ENCODE results near the gene GATA3. TPM values are rescaled to one million over a fixed set of nuclear protein-coding genes. Genes with fewer than 3 reads are reported as not detected.

The GATA3 gene
- total RNA-seq, 1 experiment from 2014 or later: 5.9 TPM

DNA sequence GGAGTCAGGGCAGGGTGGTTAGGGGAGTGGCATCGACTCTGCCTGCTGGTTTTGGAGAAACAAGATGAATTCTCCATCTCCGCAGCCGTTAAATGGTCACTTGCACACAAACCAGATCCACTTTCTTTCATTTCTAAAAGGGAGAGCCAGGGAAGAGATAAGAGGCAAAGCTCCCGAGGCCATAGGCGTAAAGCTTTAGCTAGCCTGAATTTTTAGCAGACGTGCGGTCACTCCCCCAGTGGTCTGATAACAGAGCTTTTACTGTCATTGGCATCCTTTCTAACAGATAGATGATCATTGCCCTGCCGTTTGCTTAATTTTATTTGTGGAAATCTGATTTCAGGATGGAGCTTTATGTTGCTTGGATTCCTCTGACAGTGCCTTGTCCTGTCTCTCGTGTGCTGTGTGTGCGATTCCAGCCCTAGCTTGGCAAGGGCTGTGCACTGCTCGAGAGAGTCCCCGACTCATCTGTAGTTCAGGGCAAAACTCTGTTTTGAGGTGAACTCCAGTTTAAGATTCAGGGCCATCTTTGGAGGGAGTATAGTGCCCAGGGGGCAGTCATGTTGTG, 62.5 kb downstream of the GATA3 start:
- Histone ChIP-seq H3K27ac (ENCODE audit: low read length) (no peak overlapping the region), H3K27me3 (ENCODE audit: control insufficient read depth, insufficient read depth, low read length) (no peaks in the 10 kb centered on the region), H3K4me3 (ENCODE audit: low read depth in 2 of 2, low read length in 2 of 2) (no peak overlapping the region), H3K9me3 (ENCODE audit: control insufficient read depth, insufficient read depth, low read depth, low read length) (no peaks in the 10 kb centered on the region), H3K4me1 (ENCODE audit: control insufficient read depth, insufficient read depth, low read length) (no peaks in the 10 kb centered on the region), H3K36me3 (ENCODE audit: control insufficient read depth, insufficient read depth, low read length) (no peaks in the 10 kb centered on the region)
- TF ChIP-seq, protein P1, sequence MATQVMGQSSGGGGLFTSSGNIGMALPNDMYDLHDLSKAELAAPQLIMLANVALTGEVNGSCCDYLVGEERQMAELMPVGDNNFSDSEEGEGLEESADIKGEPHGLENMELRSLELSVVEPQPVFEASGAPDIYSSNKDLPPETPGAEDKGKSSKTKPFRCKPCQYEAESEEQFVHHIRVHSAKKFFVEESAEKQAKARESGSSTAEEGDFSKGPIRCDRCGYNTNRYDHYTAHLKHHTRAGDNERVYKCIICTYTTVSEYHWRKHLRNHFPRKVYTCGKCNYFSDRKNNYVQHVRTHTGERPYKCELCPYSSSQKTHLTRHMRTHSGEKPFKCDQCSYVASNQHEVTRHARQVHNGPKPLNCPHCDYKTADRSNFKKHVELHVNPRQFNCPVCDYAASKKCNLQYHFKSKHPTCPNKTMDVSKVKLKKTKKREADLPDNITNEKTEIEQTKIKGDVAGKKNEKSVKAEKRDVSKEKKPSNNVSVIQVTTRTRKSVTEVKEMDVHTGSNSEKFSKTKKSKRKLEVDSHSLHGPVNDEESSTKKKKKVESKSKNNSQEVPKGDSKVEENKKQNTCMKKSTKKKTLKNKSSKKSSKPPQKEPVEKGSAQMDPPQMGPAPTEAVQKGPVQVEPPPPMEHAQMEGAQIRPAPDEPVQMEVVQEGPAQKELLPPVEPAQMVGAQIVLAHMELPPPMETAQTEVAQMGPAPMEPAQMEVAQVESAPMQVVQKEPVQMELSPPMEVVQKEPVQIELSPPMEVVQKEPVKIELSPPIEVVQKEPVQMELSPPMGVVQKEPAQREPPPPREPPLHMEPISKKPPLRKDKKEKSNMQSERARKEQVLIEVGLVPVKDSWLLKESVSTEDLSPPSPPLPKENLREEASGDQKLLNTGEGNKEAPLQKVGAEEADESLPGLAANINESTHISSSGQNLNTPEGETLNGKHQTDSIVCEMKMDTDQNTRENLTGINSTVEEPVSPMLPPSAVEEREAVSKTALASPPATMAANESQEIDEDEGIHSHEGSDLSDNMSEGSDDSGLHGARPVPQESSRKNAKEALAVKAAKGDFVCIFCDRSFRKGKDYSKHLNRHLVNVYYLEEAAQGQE (IDR thresholded peaks at IDR 0.05; ENCODE audit: insufficient read depth in 1 of 2, low read depth in 2 of 2, low read length in 1 of 2): no peak
- TF ChIP-seq POLR2AphosphoS5 (IDR thresholded peaks at IDR 0.05; ENCODE audit: low read depth, low read length) (no peak), TCF7L2 (IDR thresholded peaks at IDR 0.05; ENCODE audit: low read depth, low read length) (no peak)
- DNase-seq (ENCODE audit: low read depth, low spot score): no peak
- intact Hi-C loops (cut with micrococcal nuclease; ENCODE audit: unreplicated experiment): no loop called here
- in situ Hi-C loops (cut with HindIII; ENCODE audit: low pct_unique_long_range_greater_than_20kb, low sequenced_read_pairs): no loop called here
- CTCF ChIA-PET: no interaction called here
- POLR2A ChIA-PET: no interaction called here
- no peak for ATAC-seq
- BruUV-seq (replicated peaks): no TSS peak

- intact Hi-C loops (cut with micrococcal nuclease; ENCODE audit: unreplicated experiment): no loop called here
- no peaks in the 10 kb centered on the region for H3K4me1 ChIP-seq (ENCODE audit: control insufficient read depth, insufficient read depth, low read length)
These were observed 66.9 kb downstream of the GATA3 start for GRCh38 chr10:8121201-8121890.

More at GRCh38 chr10:8121201-8121890, 66.9 kb downstream of the GATA3 start:
- Histone ChIP-seq H3K27ac (ENCODE audit: low read length) (no peak overlapping the region), H3K9me3 (ENCODE audit: control insufficient read depth, insufficient read depth, low read depth, low read length) (no peaks in the 10 kb centered on the region), H3K27me3 (ENCODE audit: control insufficient read depth, insufficient read depth, low read length) (no peaks in the 10 kb centered on the region), H3K4me3 (ENCODE audit: low read depth in 2 of 2, low read length in 2 of 2) (no peak overlapping the region), H3K36me3 (ENCODE audit: control insufficient read depth, insufficient read depth, low read length) (no peaks in the 10 kb centered on the region)
- in situ Hi-C loops (cut with HindIII; ENCODE audit: low pct_unique_long_range_greater_than_20kb, low sequenced_read_pairs): no loop called here
- ChIA-PET CTCF (no interaction called here), POLR2A (no interaction called here)
- BruUV-seq (replicated peaks): no TSS peak
- ATAC-seq: no peak
- no peak for DNase-seq (ENCODE audit: low read depth, low spot score)
- TF ChIP-seq SIN3A (IDR thresholded peaks at IDR 0.05; ENCODE audit: borderline replicate concordance, insufficient read depth, low read depth, low read length): no peak
- TF ChIP-seq, protein P2, sequence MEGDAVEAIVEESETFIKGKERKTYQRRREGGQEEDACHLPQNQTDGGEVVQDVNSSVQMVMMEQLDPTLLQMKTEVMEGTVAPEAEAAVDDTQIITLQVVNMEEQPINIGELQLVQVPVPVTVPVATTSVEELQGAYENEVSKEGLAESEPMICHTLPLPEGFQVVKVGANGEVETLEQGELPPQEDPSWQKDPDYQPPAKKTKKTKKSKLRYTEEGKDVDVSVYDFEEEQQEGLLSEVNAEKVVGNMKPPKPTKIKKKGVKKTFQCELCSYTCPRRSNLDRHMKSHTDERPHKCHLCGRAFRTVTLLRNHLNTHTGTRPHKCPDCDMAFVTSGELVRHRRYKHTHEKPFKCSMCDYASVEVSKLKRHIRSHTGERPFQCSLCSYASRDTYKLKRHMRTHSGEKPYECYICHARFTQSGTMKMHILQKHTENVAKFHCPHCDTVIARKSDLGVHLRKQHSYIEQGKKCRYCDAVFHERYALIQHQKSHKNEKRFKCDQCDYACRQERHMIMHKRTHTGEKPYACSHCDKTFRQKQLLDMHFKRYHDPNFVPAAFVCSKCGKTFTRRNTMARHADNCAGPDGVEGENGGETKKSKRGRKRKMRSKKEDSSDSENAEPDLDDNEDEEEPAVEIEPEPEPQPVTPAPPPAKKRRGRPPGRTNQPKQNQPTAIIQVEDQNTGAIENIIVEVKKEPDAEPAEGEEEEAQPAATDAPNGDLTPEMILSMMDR (IDR thresholded peaks at IDR 0.05): no peak
- TF ChIP-seq, protein P1 (IDR thresholded peaks at IDR 0.05; ENCODE audit: insufficient read depth in 1 of 2, low read depth in 2 of 2, low read length in 1 of 2): no peak
- TF ChIP-seq TCF7L2 (IDR thresholded peaks at IDR 0.05; ENCODE audit: low read depth, low read length): no peak
